LNCaP clone FGC (cell line): Measurements from ENCODE around the gene KHDRBS2.

ENCODE experiments used
- DNase-seq: peaks from one replicate; pipeline ENCODE4 v3.0.0-alpha.2; 2011; ENCODE audit warnings: low read depth
- H3K4me3 ChIP-seq: 2 replicates; pipeline ENCODE4 v1.5.1; 2011; ENCODE audit warnings: mild to moderate bottlenecking, low read depth, low read length, control low read depth
- CTCF ChIP-seq: IDR thresholded peaks from 2 replicates; pipeline ENCODE4 v1.5.1; 2012; ENCODE audit warnings: mild to moderate bottlenecking; ENCODE audit not compliant: control insufficient read depth, insufficient read depth; ENCODE audit errors: extremely low read depth

The KHDRBS2 gene

GRCh38 chr6:61867635-61868034 is 418.4 kb downstream of the KHDRBS2 start:
- no peak for TF ChIP-seq CTCF
- H3K4me3 ChIP-seq: no peak overlapping the region
- DNase-seq: no peak

DNA sequence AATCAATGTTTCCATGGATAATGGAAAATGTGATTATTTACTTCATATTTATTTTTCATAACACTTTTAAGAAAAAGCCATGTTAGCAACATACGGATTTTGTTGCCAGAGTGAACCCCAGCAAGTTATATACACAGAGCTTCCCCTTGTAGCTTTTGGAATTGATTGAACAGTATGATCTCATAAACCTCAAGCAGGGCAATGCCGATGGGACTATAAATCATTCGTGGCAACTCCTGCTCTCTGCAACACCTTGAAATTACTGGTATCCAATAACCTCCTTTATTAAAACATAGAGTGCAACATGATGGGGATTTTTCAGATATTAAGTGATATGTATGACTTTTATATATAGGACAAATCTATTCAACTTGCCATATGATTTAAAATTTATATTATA is 428.5 kb downstream of the KHDRBS2 start:
- no peak overlapping the region for H3K4me3 ChIP-seq
- DNase-seq: no peak
- no peak for TF ChIP-seq CTCF

- no peak for DNase-seq
- no peak overlapping the region for H3K4me3 ChIP-seq
- TF ChIP-seq CTCF: no peak
Measured at GRCh38 chr6:61841958-61842357, 444.1 kb downstream of the KHDRBS2 start.

DNA sequence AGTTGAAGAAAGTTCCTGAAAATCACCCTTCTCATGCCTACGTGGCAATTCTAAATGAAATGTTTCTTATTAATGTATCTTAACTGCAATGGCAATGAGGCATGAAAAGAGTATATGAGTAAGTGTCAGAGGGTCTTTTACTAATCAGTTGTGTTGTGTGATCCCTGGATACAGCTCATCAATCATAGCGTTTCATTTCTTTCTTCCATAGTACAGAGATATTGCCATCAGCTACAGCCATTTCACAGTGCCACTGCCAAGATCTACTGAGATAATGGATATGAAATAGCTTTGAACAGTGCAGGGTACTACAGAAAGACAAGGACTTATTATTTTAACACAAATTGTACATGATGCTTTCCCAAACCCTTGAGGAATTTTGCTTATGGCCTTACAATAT is 450.8 kb downstream of the KHDRBS2 start:
- no peak for TF ChIP-seq CTCF
- no peak overlapping the region for H3K4me3 ChIP-seq
- no peak for DNase-seq

- no peak overlapping the region for H3K4me3 ChIP-seq
- DNase-seq: no peak
- TF ChIP-seq CTCF: no peak
Measured at GRCh38 chr6:61833176-61833755, 452.8 kb downstream of the KHDRBS2 start.

- DNase-seq: no peak
- no peak for TF ChIP-seq CTCF
- no peak overlapping the region for H3K4me3 ChIP-seq
Measured at GRCh38 chr6:61817716-61818115, 468.3 kb downstream of the KHDRBS2 start.

DNA sequence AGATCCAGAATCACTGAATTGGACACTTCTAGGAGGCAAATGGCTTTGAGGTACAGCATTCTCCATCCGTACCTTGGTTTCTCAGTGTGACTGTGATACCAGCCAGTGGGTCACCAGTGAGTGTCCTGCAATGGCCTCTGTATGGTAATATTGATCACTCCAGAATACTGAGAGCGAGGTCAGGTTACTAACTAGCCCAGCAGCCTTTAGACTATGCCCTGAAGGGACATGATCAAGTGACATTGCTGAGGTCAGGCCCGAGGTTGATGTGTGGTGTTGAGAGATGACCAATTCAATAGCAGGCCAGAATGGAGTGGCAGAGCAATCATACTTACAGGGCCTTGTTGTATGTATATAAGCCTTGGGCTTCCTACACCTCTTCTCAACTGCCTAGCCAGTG is 476.0 kb downstream of the KHDRBS2 start:
- no peak for DNase-seq
- TF ChIP-seq CTCF: no peak
- no peak overlapping the region for H3K4me3 ChIP-seq
